ENCODE measurements around the gene WDR86. TPM values are rescaled to one million over a fixed set of nuclear protein-coding genes. Genes with fewer than 3 reads are reported as not detected.

Gene WDR86
- total and polyA plus RNA-seq, 2 experiments from 2014 or later: 9.1 to 59.1 TPM

GRCh38 chr7:151403764-151404163 lies 6.1 kb downstream of the WDR86 start:
- Mint-ChIP-seq H3K36me3 (ENCODE audit: low read depth) (peaks cover 1% of the 10 kb centered on the region), H3K27me3 (ENCODE audit: insufficient read depth, low read depth, poor library complexity) (peaks cover 29% of the 10 kb centered on the region), H3K4me1 (peaks cover 36% of the 10 kb centered on the region), H3K27ac (no peak overlapping the region), H3K4me3 (no peak overlapping the region), H3K9me3 (no peaks in the 10 kb centered on the region)
- Histone ChIP-seq H3K4me2 (no peak overlapping the region), H3K27ac (ENCODE audit: low read depth) (no peak overlapping the region), H3K79me2 (replicated peaks; ENCODE audit: insufficient read depth) (no peaks in the 10 kb centered on the region; the same call in 1 of the 2 replicates), H3K4me1 (ENCODE audit: insufficient read depth) (peaks cover 6% of the 10 kb centered on the region; the same call in 1 of the 2 replicates), H3K9me2 (ENCODE audit: insufficient read depth) (no peaks in the 10 kb centered on the region), H3K4me3 (no peak overlapping the region), H3K27me3 (ENCODE audit: insufficient read depth) (0 out of 2 replicates have a peak, but pooled peaks cover 3% of the 10 kb centered on the region), H4K20me1 (replicated peaks; ENCODE audit: insufficient read depth) (no peaks in the 10 kb centered on the region; the same call in 1 of the 2 replicates), H2AFZ (no peak overlapping the region), H3K36me3 (ENCODE audit: insufficient read depth) (no peaks in the 10 kb centered on the region), H3F3A (replicated peaks; ENCODE audit: low read depth) (peaks cover 8% of the 10 kb centered on the region; the same call in 1 of the 2 replicates)
- TF ChIP-seq REST (IDR thresholded peaks at IDR 0.05; ENCODE audit: unreplicated experiment): no peak
- no peak for TF ChIP-seq POLR2AphosphoS5 (IDR thresholded peaks at IDR 0.05; ENCODE audit: low read depth)
- no peak for TF ChIP-seq ETS1 (IDR thresholded peaks at IDR 0.05)
- ATAC-seq (no peak), DNase-seq (ENCODE audit: low spot score) (no peak)

GRCh38 chr7:151402029-151402835 lies 7.6 kb downstream of the WDR86 start:
- Mint-ChIP-seq H3K4me3 (no peak overlapping the region), H3K9me3 (no peaks in the 10 kb centered on the region), H3K27ac (no peak overlapping the region), H3K4me1 (peaks cover 33% of the 10 kb centered on the region), H3K27me3 (ENCODE audit: insufficient read depth, low read depth, poor library complexity) (peaks cover 27% of the 10 kb centered on the region), H3K36me3 (ENCODE audit: low read depth) (peaks cover 10% of the 10 kb centered on the region)
- DNase-seq (ENCODE audit: low spot score) (peak; percentile 44), ATAC-seq (no peak)
- Histone ChIP-seq H3K9me2 (ENCODE audit: insufficient read depth) (no peaks in the 10 kb centered on the region), H3K27me3 (ENCODE audit: insufficient read depth) (no peaks in the 10 kb centered on the region), H3K27ac (ENCODE audit: low read depth) (no peak overlapping the region), H3K4me3 (no peak overlapping the region), H3K36me3 (ENCODE audit: insufficient read depth) (no peaks in the 10 kb centered on the region), H4K20me1 (replicated peaks; ENCODE audit: insufficient read depth) (no peaks in the 10 kb centered on the region), H3K4me1 (ENCODE audit: insufficient read depth) (no peaks in the 10 kb centered on the region), H3F3A (replicated peaks; ENCODE audit: low read depth) (peaks cover 10% of the 10 kb centered on the region; the same call in 1 of the 2 replicates), H3K4me2 (no peak overlapping the region), H2AFZ (no peak overlapping the region), H3K79me2 (replicated peaks; ENCODE audit: insufficient read depth) (no peaks in the 10 kb centered on the region)
- TF ChIP-seq ZNF462 (CRISPR knock-in tag; IDR thresholded peaks at IDR 0.05) (no peak), EZH2phosphoT487 (IDR thresholded peaks at IDR 0.05; ENCODE audit: unreplicated experiment) (no peak)

Measured in GM23338 (cell line).